ENCODE data around the gene HDAC4. TPM values are rescaled to one million over a fixed set of nuclear protein-coding genes. Genes with fewer than 3 reads are reported as not detected.

Gene HDAC4
- total and polyA plus RNA-seq, 2 experiments from 2014 or later: 8.1 to 41.8 TPM

DNA sequence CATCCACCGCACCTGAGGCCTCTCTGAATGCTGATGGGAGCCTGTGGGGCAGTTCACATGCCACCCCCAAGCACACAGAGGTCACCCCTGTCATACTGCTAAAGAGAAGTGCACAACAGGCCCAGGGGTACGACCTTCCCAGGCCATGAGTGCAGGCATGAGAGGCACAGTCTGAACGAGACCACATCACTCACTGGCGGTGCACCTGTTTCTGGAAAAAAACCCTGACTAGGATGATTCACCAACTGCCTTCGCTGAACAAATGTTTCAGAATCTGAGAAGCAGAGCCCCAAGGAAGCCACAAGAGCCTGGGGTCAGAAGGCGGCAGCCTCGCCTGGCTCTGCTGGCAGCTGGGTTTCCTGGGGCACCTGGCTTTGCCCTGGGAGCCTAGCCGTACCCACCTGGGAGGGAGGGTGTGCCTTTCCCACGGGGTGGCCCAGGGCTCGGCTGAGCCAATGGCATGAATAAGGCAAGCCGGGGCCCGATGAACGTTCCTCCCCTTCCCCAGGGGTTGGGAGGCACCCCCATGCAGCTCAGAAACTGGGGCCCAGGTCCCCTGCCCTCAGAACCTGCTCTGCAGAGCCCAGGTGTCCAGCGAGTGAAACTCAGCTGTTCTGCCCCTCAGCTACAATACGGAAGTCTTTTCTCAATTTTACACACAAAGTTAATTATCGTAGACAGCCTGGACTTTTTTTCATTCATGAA lies 73.8 kb downstream of the HDAC4 start (continued):
- TF ChIP-seq, protein P1, sequence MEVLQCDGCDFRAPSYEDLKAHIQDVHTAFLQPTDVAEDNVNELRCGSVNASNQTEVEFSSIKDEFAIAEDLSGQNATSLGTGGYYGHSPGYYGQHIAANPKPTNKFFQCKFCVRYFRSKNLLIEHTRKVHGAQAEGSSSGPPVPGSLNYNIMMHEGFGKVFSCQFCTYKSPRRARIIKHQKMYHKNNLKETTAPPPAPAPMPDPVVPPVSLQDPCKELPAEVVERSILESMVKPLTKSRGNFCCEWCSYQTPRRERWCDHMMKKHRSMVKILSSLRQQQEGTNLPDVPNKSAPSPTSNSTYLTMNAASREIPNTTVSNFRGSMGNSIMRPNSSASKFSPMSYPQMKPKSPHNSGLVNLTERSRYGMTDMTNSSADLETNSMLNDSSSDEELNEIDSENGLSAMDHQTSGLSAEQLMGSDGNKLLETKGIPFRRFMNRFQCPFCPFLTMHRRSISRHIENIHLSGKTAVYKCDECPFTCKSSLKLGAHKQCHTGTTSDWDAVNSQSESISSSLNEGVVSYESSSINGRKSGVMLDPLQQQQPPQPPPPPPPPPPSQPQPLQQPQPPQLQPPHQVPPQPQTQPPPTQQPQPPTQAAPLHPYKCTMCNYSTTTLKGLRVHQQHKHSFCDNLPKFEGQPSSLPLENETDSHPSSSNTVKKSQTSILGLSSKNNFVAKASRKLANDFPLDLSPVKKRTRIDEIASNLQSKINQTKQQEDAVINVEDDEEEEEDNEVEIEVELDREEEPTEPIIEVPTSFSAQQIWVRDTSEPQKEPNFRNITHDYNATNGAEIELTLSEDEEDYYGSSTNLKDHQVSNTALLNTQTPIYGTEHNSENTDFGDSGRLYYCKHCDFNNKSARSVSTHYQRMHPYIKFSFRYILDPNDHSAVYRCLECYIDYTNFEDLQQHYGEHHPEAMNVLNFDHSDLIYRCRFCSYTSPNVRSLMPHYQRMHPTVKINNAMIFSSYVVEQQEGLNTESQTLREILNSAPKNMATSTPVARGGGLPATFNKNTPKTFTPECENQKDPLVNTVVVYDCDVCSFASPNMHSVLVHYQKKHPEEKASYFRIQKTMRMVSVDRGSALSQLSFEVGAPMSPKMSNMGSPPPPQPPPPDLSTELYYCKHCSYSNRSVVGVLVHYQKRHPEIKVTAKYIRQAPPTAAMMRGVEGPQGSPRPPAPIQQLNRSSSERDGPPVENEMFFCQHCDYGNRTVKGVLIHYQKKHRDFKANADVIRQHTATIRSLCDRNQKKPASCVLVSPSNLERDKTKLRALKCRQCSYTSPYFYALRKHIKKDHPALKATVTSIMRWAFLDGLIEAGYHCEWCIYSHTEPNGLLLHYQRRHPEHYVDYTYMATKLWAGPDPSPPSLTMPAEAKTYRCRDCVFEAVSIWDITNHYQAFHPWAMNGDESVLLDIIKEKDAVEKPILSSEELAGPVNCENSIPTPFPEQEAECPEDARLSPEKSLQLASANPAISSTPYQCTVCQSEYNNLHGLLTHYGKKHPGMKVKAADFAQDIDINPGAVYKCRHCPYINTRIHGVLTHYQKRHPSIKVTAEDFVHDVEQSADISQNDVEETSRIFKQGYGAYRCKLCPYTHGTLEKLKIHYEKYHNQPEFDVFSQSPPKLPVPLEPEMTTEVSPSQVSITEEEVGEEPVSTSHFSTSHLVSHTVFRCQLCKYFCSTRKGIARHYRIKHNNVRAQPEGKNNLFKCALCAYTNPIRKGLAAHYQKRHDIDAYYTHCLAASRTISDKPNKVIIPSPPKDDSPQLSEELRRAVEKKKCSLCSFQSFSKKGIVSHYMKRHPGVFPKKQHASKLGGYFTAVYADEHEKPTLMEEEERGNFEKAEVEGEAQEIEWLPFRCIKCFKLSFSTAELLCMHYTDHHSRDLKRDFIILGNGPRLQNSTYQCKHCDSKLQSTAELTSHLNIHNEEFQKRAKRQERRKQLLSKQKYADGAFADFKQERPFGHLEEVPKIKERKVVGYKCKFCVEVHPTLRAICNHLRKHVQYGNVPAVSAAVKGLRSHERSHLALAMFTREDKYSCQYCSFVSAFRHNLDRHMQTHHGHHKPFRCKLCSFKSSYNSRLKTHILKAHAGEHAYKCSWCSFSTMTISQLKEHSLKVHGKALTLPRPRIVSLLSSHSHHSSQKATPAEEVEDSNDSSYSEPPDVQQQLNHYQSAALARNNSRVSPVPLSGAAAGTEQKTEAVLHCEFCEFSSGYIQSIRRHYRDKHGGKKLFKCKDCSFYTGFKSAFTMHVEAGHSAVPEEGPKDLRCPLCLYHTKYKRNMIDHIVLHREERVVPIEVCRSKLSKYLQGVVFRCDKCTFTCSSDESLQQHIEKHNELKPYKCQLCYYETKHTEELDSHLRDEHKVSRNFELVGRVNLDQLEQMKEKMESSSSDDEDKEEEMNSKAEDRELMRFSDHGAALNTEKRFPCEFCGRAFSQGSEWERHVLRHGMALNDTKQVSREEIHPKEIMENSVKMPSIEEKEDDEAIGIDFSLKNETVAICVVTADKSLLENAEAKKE (CRISPR knock-in tag; IDR thresholded peaks at IDR 0.05): no peak
- TF ChIP-seq EZH2phosphoT487 (IDR thresholded peaks at IDR 0.05; ENCODE audit: unreplicated experiment): no peak
- TF ChIP-seq, protein P2, sequence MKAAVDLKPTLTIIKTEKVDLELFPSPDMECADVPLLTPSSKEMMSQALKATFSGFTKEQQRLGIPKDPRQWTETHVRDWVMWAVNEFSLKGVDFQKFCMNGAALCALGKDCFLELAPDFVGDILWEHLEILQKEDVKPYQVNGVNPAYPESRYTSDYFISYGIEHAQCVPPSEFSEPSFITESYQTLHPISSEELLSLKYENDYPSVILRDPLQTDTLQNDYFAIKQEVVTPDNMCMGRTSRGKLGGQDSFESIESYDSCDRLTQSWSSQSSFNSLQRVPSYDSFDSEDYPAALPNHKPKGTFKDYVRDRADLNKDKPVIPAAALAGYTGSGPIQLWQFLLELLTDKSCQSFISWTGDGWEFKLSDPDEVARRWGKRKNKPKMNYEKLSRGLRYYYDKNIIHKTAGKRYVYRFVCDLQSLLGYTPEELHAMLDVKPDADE (IDR thresholded peaks at IDR 0.05): no peak
- TF ChIP-seq STAT1 (IDR thresholded peaks at IDR 0.05; ENCODE audit: unreplicated experiment): no peak
- no peak for TF ChIP-seq ZNF331 (CRISPR knock-in tag; IDR thresholded peaks at IDR 0.05; ENCODE audit: low read depth)

DNA sequence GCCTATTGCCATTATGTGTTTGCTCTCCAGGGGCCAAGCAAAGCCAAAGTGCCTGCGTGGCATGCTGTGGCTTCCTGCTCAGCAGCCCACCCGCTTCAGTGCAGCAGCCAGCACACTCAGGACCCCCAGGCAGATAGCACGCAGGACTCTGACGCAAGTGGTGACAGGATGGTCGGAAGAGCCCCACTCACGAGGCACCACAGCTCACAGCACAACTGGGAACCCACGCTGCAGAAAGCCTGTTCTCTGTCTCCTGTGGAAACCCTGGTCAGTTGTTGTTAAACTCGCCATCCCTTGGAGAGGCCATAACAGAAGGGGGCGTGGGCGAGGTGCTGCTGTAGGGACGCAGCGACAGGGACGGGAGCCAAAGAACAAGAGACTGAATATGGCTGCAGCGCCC lies 76.4 kb downstream of the HDAC4 start:
- ATAC-seq (peak; percentile 20; the same call in 2 of the 3 replicates), DNase-seq (ENCODE audit: low spot score) (no peak)
- no peak overlapping the region for H3K4me3 Mint-ChIP-seq
- no peak overlapping the region for H3K4me3 ChIP-seq
- no peak overlapping the region for H3K4me2 ChIP-seq
- peaks cover 10% of the 10 kb centered on the region for H3K36me3 Mint-ChIP-seq (ENCODE audit: low read depth)
- H3K9me3 Mint-ChIP-seq: no peaks in the 10 kb centered on the region
- H2AFZ ChIP-seq: no peak overlapping the region
- no peak overlapping the region; the same call in 1 of the 2 replicates for H3K27ac Mint-ChIP-seq
- H3K27ac ChIP-seq (ENCODE audit: low read depth): 0 out of 2 replicates have a peak overlapping the region, but pooled peaks have one; percentile 39
- no peaks in the 10 kb centered on the region for H3F3A ChIP-seq (replicated peaks; ENCODE audit: low read depth)
- H3K27me3 ChIP-seq (ENCODE audit: insufficient read depth): no peaks in the 10 kb centered on the region
- H3K4me1 ChIP-seq (ENCODE audit: insufficient read depth): peaks cover 9% of the 10 kb centered on the region; the same call in 1 of the 2 replicates
- peaks cover 99% of the 10 kb centered on the region for H3K79me2 ChIP-seq (replicated peaks; ENCODE audit: insufficient read depth)
- H3K36me3 ChIP-seq (ENCODE audit: insufficient read depth): no peaks in the 10 kb centered on the region
- peaks cover 3% of the 10 kb centered on the region for H3K27me3 Mint-ChIP-seq (ENCODE audit: insufficient read depth, low read depth, poor library complexity)
- no peaks in the 10 kb centered on the region for H3K9me2 ChIP-seq (ENCODE audit: insufficient read depth)
- TF ChIP-seq STAT1 (IDR thresholded peaks at IDR 0.05; ENCODE audit: unreplicated experiment): no peak
- TF ChIP-seq EZH2 (IDR thresholded peaks at IDR 0.05; ENCODE audit: low read depth, unreplicated experiment): no peak
- TF ChIP-seq, protein P3, sequence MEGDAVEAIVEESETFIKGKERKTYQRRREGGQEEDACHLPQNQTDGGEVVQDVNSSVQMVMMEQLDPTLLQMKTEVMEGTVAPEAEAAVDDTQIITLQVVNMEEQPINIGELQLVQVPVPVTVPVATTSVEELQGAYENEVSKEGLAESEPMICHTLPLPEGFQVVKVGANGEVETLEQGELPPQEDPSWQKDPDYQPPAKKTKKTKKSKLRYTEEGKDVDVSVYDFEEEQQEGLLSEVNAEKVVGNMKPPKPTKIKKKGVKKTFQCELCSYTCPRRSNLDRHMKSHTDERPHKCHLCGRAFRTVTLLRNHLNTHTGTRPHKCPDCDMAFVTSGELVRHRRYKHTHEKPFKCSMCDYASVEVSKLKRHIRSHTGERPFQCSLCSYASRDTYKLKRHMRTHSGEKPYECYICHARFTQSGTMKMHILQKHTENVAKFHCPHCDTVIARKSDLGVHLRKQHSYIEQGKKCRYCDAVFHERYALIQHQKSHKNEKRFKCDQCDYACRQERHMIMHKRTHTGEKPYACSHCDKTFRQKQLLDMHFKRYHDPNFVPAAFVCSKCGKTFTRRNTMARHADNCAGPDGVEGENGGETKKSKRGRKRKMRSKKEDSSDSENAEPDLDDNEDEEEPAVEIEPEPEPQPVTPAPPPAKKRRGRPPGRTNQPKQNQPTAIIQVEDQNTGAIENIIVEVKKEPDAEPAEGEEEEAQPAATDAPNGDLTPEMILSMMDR (conservative IDR thresholded peaks at IDR 0.05; ENCODE audit: low read depth in 2 of 2): peak in 1 of 2 experiments; percentile 35; a peak in 2 of 4 replicates
- H4K20me1 ChIP-seq (replicated peaks; ENCODE audit: insufficient read depth): peaks cover 4% of the 10 kb centered on the region
- peaks cover 28% of the 10 kb centered on the region for H3K4me1 Mint-ChIP-seq

All from GM23338 (cell line).